Endothelial cell of umbilical vein (primary cell): ENCODE results near the gene RP2. TPM values are rescaled to one million over a fixed set of nuclear protein-coding genes. Genes with fewer than 3 reads are reported as not detected.

Experiments
- BruUV-seq: library from RNA; stranded (reverse); fragments of 400-500 nt; replicated peaks from 2 replicates; lab custom pipeline; 2021; lab: Mats Ljungman, UMichigan
- CTCF ChIA-PET: fragments of 300-600, 350-600 bp; sonication (Branson Sonifier 250); formaldehyde crosslinking; loops from one replicate; lab custom pipeline; 2021; ENCODE audit warnings: antibody characterized with exemption, inconsistent platforms; lab: Charles Lee
- POLR2A ChIA-PET: fragments of 300-600, 350-600 bp; sonication (Branson Sonifier 250); formaldehyde crosslinking; loops from one replicate; lab custom pipeline; 2021; ENCODE audit warnings: antibody characterized with exemption, inconsistent platforms; lab: Charles Lee
- DNase-seq: peaks from one replicate; pipeline ENCODE4 v3.0.0-alpha.2; 2011; ENCODE audit warnings: low read depth, low spot score
- FAIRE-seq: peaks from 2 replicates; lab custom pipeline; 2011; peaks lifted over from hg19 to GRCh38; lab: Jason Lieb, UNC
- H2AFZ ChIP-seq: 2 replicates; pipeline ENCODE4 v1.6.0; 2012; ENCODE audit warnings: low read depth, low read length, control low read depth, inconsistent platforms
- H3K27ac ChIP-seq: 2 replicates; pipeline ENCODE4 v1.5.1; 2011; ENCODE audit warnings: low read depth, mild to moderate bottlenecking, control low read depth, low read length, moderate library complexity; ENCODE audit not compliant: insufficient read depth
- H3K27me3 ChIP-seq, 2 experiments: 2 replicates each; pipeline versions ENCODE4 v1.6.0 to v1.6.1; 2011; ENCODE audit warnings: low read length in 2 of 2, mixed read lengths in 1 of 2; ENCODE audit not compliant: control insufficient read depth in 2 of 2, insufficient read depth in 2 of 2
- H3K36me3 ChIP-seq, 2 experiments: 2 replicates in 1 of 2; 3 replicates in 1 of 2; pipeline ENCODE4 v1.5.1; 2011; ENCODE audit warnings: low read length in 2 of 2, mild to moderate bottlenecking in 1 of 2, moderate library complexity in 1 of 2; ENCODE audit not compliant: control insufficient read depth in 2 of 2, insufficient read depth in 2 of 2; ENCODE audit errors: extremely low read depth in 1 of 2
- H3K4me1 ChIP-seq: 3 replicates; pipeline ENCODE4 v1.5.1; 2011; ENCODE audit warnings: mild to moderate bottlenecking, low read length; ENCODE audit not compliant: control insufficient read depth, insufficient read depth; ENCODE audit errors: extremely low read depth
- H3K4me2 ChIP-seq: 2 replicates; pipeline ENCODE4 v1.6.1; 2011; ENCODE audit warnings: low read length, control low read depth, mixed read lengths; ENCODE audit not compliant: insufficient read depth
- H3K4me3 ChIP-seq, 3 experiments: fragments of 200-600 bp in 1 of 3; sonication (generic), shearing (Covaris generic) in 1 of 3; replicated peaks in 1 of 3; 2 replicates each; pipeline ENCODE4 v1.5.1; 2011 to 2016; ENCODE audit warnings: control low read depth in 3 of 3, low read length in 3 of 3, mild to moderate bottlenecking in 2 of 3, inconsistent platforms in 1 of 3, low read depth in 1 of 3, moderate library complexity in 1 of 3; ENCODE audit not compliant: insufficient read depth in 1 of 3
- H3K79me2 ChIP-seq: 2 replicates; pipeline ENCODE4 v1.6.0; 2012; ENCODE audit warnings: low read length, inconsistent platforms; ENCODE audit not compliant: control insufficient read depth, insufficient read depth
- H3K9ac ChIP-seq: replicated peaks from 2 replicates; pipeline ENCODE3; 2011; ENCODE audit warnings: low read length, control low read depth; ENCODE audit not compliant: insufficient read depth; ENCODE audit errors: extremely low read depth
- H3K9me1 ChIP-seq: replicated peaks from 3 replicates; pipeline ENCODE4 v1.6.0; 2011; ENCODE audit warnings: mild to moderate bottlenecking, low read length; ENCODE audit not compliant: control insufficient read depth, insufficient read depth; ENCODE audit errors: extremely low read depth
- H3K9me3 ChIP-seq: replicated peaks from 2 replicates; pipeline ENCODE4 v1.5.1; 2012; ENCODE audit warnings: low read length, inconsistent platforms; ENCODE audit not compliant: control insufficient read depth, insufficient read depth
- H4K20me1 ChIP-seq: replicated peaks from 2 replicates; pipeline ENCODE3; 2011; ENCODE audit warnings: mild to moderate bottlenecking, low read length; ENCODE audit not compliant: control insufficient read depth, insufficient read depth; ENCODE audit errors: extremely low read depth
- CTCF ChIP-seq, 2 donors: IDR thresholded peaks; 1 replicate in 1 of 2; 2 replicates in 1 of 2; pipeline ENCODE4 v1.5.1; 2011; ENCODE audit warnings: low read length in 2 of 2, mild to moderate bottlenecking in 2 of 2, moderate library complexity in 2 of 2, control low read depth in 1 of 2, inconsistent platforms in 1 of 2, low read depth in 1 of 2; ENCODE audit not compliant: insufficient read depth in 1 of 2; ENCODE audit errors: extremely low read depth in 1 of 2
- EZH2 ChIP-seq: IDR thresholded peaks from 2 replicates; pipeline ENCODE4 v1.6.1; 2012; ENCODE audit warnings: borderline replicate concordance, low read depth, mild to moderate bottlenecking, moderate library complexity, low read length, inconsistent platforms; ENCODE audit not compliant: severe bottlenecking
- FOS ChIP-seq: IDR thresholded peaks from 2 replicates; pipeline ENCODE4 v1.6.1; 2011; ENCODE audit warnings: mild to moderate bottlenecking, low read length, moderate library complexity, borderline replicate concordance; ENCODE audit not compliant: insufficient read depth
- GATA2 ChIP-seq: IDR thresholded peaks from 2 replicates; pipeline ENCODE4 v1.7.0; 2011; ENCODE audit warnings: low read depth, mild to moderate bottlenecking, moderate library complexity, mixed read lengths, low read length; ENCODE audit not compliant: insufficient read length, insufficient read depth
- JUN ChIP-seq: IDR thresholded peaks from 2 replicates; pipeline ENCODE4 v1.6.1; 2011; ENCODE audit warnings: borderline replicate concordance, low read depth; ENCODE audit not compliant: insufficient read length, insufficient read depth
- MAX ChIP-seq: IDR thresholded peaks from 2 replicates; pipeline ENCODE4 v1.6.1; 2011; ENCODE audit not compliant: insufficient read depth, insufficient read length
- MYC ChIP-seq: IDR thresholded peaks from one replicate; pipeline ENCODE4 v1.6.1; 2011; ENCODE audit warnings: mild to moderate bottlenecking, low read depth, low read length
- POLR2A ChIP-seq: IDR thresholded peaks from 2 replicates; pipeline ENCODE4 v1.6.1; 2012; ENCODE audit warnings: low read depth, mild to moderate bottlenecking, control low read depth, low read length
- dilution Hi-C: fragments of 300-500 bp; cut with MboI; formaldehyde crosslinking; loops from one replicate; pipeline ENCODE4 v1.15.0; 2019; ENCODE audit warnings: low sequenced_read_pairs; ENCODE audit not compliant: extremely low pct_ligation_motif_present
- intact Hi-C: fragments of 100-400 bp; cut with micrococcal nuclease; formaldehyde crosslinking; loops from one replicate; pipeline ENCODE4 v1.10.0; 2022
- polyA plus RNA-seq, 4 experiments: library from polyadenylated mRNA; depleted of rRNA in 3 of 4; stranded (reverse) in 3 of 4; unstranded in 1 of 4; fragments of >200 nt; gene quantifications; 2 replicates each; pipeline versions ENCODE4 v1.2.1 to v1.2.3, GENCODE V29; 2011 to 2012; ENCODE audit warnings: missing spikeins in 1 of 4
- total RNA-seq: library from RNA; stranded (reverse); gene quantifications from 2 replicates; pipeline ENCODE4 v1.2.3, GENCODE V29; 2021

The RP2 gene
- total and polyA plus RNA-seq, 2 donors (not counting 3 experiments of a cell fraction or from before 2014, with no cell fraction given), result 7.4 to 20.5 TPM

GRCh38 chrX:46849933-46850332 is 13.1 kb downstream of the RP2 start:
- Histone ChIP-seq H3K79me2 (peaks cover 64% of the 10 kb centered on the region), H3K4me2 (no peak overlapping the region), H3K9me1 (no peaks in the 10 kb centered on the region), H3K9ac (no peak overlapping the region), H3K4me3 (no peak overlapping the region), H3K36me3 (peaks cover 0 to 6% of the 10 kb centered on the region in 2 experiments), H4K20me1 (no peaks in the 10 kb centered on the region), H2AFZ (no peak overlapping the region), H3K4me1 (no peaks in the 10 kb centered on the region), H3K9me3 (no peaks in the 10 kb centered on the region), H3K27me3 (no peaks in the 10 kb centered on the region), H3K27ac (no peak overlapping the region)
- intact Hi-C loops (no loop called here), dilution Hi-C loops (no loop called here)
- DNase-seq (no peak), FAIRE-seq (peak; percentile 83)
- BruUV-seq, result no TSS peak
- POLR2A ChIA-PET, result no interaction called here
- TF ChIP-seq EZH2 (no peak), MAX (no peak), GATA2 (no peak), FOS (no peak), POLR2A (no peak), JUN (no peak), CTCF (IDR thresholded peaks at IDR 0.05; ENCODE audit: extremely low read depth in 1 of 2, insufficient read depth in 1 of 2, low read depth in 1 of 2, low read length in 2 of 2) (no peak), MYC (no peak)
- CTCF ChIA-PET, result interaction anchor here (1.3 to 1.5 kb wide), 2 partner anchors 9 to 10 kb away, joined by 3 read pairs; no protein-coding TSS in a partner anchor
